Ovary (tissue), 3 donors: ENCODE data around the gene TMEM192.
"Not testable (repeated sequence)": the region's sequence is repeated elsewhere in the genome, so short reads cannot be mapped to it uniquely, and the experiment has no call there.

Experiments used
- CTCF ChIP-seq, 3 donors: fragments of 450-650 bp in 2 of 3; fragments of 200-600 bp in 1 of 3; IDR thresholded peaks; one replicate each; pipeline versions ENCODE4 v1.5.1 to v1.8.0; 2016 to 2022; ENCODE audit warnings: antibody characterized with exemption in 3 of 3, mild to moderate bottlenecking in 1 of 3
- EP300 ChIP-seq: sonication (generic); formaldehyde crosslinking; IDR thresholded peaks from one replicate; pipeline ENCODE4 v1.6.1; 2017; ENCODE audit warnings: antibody characterized with exemption
- donor health status: DM: no; HTN: no; CAD: no.

- TF ChIP-seq CTCF (IDR thresholded peaks at IDR 0.05); EP300: not testable (repeated sequence)
Observed at GRCh38 chr4:165092187-165092586, 20.5 kb downstream of the TMEM192 start.
